Stromal cell of bone marrow (primary cell): Measurements from ENCODE around the gene ZNF382.

ENCODE experiments used
- DNase-seq: peaks from one replicate; pipeline ENCODE4 v3.0.0-alpha.2; 2012; ENCODE audit warnings: low read depth

The ZNF382 gene

GRCh38 chr19:36679455-36679854 lies 74.3 kb downstream of the ZNF382 start:
- no peak for DNase-seq
